PC-3 (cell line): Measurements from ENCODE around the gene IRF5.

Source experiments
- EZH2 ChIP-seq: fragments of 300-600 bp; sonication (generic); IDR thresholded peaks from one replicate; pipeline ENCODE4 v1.6.1; 2017; ENCODE audit warnings: antibody characterized with exemption, mild to moderate bottlenecking, low read length; ENCODE audit not compliant: unreplicated experiment
- EZH2phosphoT487 ChIP-seq: fragments of 300-600 bp; sonication (generic); IDR thresholded peaks from 2 replicates; pipeline ENCODE4 v1.6.1; 2018; ENCODE audit warnings: mild to moderate bottlenecking, antibody characterized with exemption, low read length, borderline replicate concordance
- TF ChIP-seq, protein P1 (sequence below): fragments of 300-600 bp; sonication (generic); conservative IDR thresholded peaks from 2 replicates; pipeline ENCODE4 v1.5.1; 2017; ENCODE audit warnings: antibody characterized with exemption, low read depth, mild to moderate bottlenecking, low read length

DNA sequence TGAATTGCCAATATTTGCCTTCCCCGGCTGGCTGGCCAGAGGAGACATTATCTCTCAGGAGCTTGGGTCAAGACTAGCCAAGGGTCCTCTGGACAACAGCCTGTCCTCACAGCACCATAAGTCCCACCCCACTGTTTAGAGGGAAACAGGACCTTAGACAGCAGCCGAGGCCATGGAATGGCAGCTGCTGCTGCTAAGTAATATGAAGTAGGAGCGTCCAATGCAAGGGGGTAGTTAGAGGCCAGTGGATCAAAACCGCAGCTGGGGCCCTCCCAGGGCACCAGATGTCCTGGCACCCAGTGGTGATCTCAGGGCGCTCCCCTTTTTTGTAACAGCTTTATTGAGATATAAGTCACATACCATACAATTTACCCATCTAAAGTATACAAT lies 14.3 kb upstream of the IRF5 start:
- TF ChIP-seq, protein P1, sequence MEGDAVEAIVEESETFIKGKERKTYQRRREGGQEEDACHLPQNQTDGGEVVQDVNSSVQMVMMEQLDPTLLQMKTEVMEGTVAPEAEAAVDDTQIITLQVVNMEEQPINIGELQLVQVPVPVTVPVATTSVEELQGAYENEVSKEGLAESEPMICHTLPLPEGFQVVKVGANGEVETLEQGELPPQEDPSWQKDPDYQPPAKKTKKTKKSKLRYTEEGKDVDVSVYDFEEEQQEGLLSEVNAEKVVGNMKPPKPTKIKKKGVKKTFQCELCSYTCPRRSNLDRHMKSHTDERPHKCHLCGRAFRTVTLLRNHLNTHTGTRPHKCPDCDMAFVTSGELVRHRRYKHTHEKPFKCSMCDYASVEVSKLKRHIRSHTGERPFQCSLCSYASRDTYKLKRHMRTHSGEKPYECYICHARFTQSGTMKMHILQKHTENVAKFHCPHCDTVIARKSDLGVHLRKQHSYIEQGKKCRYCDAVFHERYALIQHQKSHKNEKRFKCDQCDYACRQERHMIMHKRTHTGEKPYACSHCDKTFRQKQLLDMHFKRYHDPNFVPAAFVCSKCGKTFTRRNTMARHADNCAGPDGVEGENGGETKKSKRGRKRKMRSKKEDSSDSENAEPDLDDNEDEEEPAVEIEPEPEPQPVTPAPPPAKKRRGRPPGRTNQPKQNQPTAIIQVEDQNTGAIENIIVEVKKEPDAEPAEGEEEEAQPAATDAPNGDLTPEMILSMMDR, result no peak
- no peak for TF ChIP-seq EZH2
- no peak for TF ChIP-seq EZH2phosphoT487
